Head of caudate nucleus (tissue), 42 donors: ENCODE data around the gene SPATA24.
"Not testable (repeated sequence)": the region's sequence is repeated elsewhere in the genome, so short reads cannot be mapped to it uniquely, and the experiment has no call there.

Source experiments
- DNase-seq, 42 donors: peaks; one replicate each; pipeline versions ENCODE4 v3.0.0 to v3.0.0-alpha.2; 2020 to 2021; ENCODE audit warnings: mixed read lengths in 7 of 42
- intact Hi-C: fragments of 100-400 bp; cut with DNase I; formaldehyde crosslinking; loops from one replicate; pipeline ENCODE4 v1.15.0; 2022

The SPATA24 gene

GRCh38 chr5:139371482-139372435, 32.1 kb downstream of the SPATA24 start:
- intact Hi-C loops: no loop called here

DNA sequence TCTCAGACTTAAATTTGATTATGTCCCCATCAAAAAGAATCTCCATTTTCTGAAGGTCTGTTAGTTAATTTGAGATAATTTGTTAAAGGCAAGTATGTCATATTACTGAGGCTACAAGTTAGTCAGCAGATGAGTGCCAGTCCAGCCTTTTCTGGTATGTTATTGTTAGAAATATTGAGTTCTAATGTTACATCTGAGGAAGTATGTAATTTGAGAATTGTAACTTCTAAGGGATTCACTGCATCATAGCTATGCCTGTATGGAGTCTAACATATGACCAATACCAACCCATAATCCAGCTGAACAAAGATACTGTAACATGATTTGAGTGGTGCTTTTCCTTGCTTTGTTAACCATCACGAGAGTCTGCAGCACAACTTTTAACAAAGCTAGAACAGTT, 34.7 kb downstream of the SPATA24 start:
- DNase-seq: no peak
- intact Hi-C loops: no loop called here

More at GRCh38 chr5:139371482-139372435, 32.1 kb downstream of the SPATA24 start:
- peak in 4 of 42 donors; percentile 3 to 25 (median 14) for DNase-seq

DNA sequence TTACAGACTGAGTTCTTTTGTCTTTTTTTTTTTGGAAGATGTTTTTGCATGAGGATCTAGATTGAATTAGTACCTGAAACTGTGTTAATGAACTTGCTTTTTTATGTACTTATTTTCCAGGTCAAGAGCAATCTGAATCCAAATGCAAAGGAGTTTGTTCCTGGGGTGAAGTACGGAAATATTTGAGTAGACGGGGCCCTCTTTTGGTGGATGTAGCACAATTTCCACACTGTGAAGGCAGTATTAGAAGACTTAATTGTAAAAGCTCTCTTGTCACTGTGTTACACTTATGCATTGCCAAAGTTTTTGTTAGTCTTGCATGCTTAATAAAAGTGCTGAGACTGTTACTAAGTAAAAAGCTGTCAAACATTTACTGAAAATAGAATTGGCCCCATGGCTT, 35.3 kb downstream of the SPATA24 start:
- intact Hi-C loops: no loop called here
- peak in 3 of 42 donors; percentile 5 to 25 (median 21) for DNase-seq

DNA sequence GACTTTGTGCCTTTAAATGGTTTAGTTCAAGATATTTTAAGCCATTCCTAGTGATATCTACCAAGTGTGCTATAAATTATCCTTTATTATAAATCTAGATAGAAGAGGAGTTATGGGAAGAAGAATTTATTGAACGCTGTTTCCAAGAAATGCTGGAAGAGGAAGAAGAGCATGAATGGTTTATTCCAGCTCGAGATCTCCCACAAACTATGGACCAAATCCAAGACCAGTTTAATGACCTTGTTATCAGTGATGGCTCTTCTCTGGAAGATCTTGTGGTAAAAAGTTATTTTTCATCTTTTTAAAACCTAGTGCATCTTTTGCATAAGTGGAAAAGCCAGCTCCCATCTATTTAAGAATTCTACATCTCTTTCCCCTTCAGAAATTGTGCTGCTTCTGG, 39.4 kb downstream of the SPATA24 start:
- DNase-seq: no peak
- intact Hi-C loops: no loop called here

DNA sequence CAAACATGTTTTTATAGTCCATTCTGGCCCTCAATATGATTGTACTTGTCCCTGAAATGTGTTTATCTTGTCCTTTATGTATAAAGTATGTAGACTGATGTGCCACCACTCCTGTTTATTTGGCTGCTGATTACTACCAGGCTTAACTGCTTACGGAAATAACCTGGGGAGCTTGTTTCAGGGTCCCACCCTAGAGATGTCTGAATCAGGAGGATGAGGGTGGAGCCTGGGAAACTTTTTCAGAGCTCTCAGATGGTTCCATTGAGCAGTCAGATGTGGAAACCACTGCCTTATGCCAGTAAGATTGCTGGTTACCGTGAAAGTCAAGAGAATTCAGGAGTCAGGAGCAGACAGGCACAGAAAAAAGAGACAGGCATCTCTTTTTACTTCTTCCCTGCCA, 40.0 kb downstream of the SPATA24 start:
- DNase-seq: peak in 1 of 42 donors; percentile 3
- intact Hi-C loops: no loop called here

- DNase-seq: peak in 1 of 42 donors; percentile 1
- intact Hi-C loops: no loop called here
Measured at GRCh38 chr5:139361835-139362429, 42.0 kb downstream of the SPATA24 start.

DNA sequence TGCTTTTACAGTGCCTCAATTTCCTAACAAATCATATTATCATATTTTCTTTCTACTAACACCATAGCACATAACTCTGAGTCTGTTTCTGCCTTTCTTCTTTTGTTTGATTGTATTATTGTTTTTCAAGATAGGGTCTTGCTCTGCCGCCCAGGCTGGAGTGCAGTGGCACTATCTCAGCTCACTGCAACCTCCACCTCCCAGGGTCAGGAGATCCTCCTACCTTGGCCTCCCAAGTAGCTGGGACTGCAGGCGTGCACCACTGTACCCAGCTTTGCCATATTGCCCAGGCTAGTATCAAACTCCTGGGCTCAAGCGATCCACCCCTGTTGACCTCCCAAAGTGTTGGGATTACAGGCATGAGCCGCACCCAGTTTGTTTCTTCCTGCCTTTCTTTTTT, 43.5 kb downstream of the SPATA24 start:
- peak in 3 of 42 donors; percentile 2 to 6 (median 4) for DNase-seq
- intact Hi-C loops: no loop called here

DNA sequence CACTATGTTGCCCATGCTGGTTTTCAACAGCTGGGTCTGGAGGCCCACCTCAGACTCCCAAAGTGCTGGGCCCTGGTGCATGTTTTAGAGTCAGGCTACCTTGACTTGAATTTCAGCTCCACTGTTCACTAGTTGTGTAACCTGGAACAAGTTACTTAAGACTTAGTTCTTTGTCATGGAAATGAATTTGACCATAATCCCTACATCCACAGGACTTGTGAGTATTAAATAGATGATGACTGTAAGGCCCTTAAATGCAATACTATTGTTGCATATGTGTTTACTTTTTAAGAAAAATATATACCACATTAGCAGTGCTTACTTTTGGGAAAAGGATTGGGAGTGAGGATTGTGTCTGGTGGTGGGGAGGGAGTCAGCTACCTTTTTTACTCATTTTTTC, 45.8 kb downstream of the SPATA24 start:
- intact Hi-C loops: no loop called here
- DNase-seq: peak in 1 of 42 donors; percentile 7

DNA sequence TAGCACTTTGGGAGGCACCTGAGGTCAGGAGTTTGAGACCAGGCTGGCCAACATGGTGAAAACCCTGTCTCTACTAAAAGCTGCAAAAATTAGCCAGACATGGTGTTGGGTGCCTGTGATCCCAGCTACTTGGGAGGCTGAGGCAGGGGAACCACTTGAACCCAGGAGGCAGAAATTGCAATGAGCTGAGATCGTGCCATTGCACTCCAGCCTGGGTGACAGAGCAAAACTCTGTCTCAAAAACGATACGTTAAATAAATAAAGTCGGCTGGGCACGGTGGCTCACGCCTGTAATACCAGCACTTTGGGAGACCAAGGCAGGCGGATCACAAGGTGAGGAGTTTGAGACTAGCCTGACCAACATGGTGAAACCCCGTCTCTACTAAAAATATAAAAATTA, 48.0 kb downstream of the SPATA24 start:
- DNase-seq, intact Hi-C loops: not testable (repeated sequence)

- no peak for DNase-seq
- intact Hi-C loops: no loop called here
Measured at GRCh38 chr5:139354186-139354585, 49.7 kb downstream of the SPATA24 start.

DNA sequence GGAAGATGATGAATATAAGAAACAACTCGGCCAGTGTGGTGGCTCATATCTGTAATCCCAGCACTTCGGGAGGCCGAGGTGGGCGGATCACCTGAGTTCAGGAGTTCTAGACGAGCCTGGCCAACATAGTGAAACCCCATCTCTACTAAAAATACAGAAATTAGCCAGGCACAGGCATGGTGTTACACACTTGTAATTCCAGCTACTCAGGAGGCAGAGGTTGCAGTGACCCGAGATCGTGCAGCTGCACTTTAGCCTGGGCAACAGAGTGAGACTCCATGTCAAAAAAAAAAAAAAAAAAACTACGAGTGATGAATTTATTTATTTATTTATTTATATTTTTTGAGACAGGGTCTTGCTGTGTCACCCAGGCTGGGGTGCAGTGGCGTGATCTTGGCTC, 56.0 kb downstream of the SPATA24 start:
- DNase-seq, intact Hi-C loops: not testable (repeated sequence)
